Fibroblast of lung (primary cell): Measurements from ENCODE around the gene AMDHD2.

Experiments
- CTCF ChIP-seq, 2 donors: IDR thresholded peaks in 1 of 2; conservative IDR thresholded peaks in 1 of 2; 1 replicate in 1 of 2; 2 replicates in 1 of 2; pipeline ENCODE4 v1.5.1; 2011 to 2012; ENCODE audit warnings: low read length in 2 of 2, control low read depth in 1 of 2, inconsistent platforms in 1 of 2, low read depth in 1 of 2, mild to moderate bottlenecking in 1 of 2
- EZH2 ChIP-seq: IDR thresholded peaks from 2 replicates; pipeline ENCODE4 v1.5.1; 2012; ENCODE audit warnings: low read length, control low read depth, mild to moderate bottlenecking; ENCODE audit errors: missing control alignments

- no peak for TF ChIP-seq CTCF (conservative IDR thresholded peaks at IDR 0.05 in 1 of 2, IDR thresholded peaks at IDR 0.05 in 1 of 2; ENCODE audit: low read depth in 1 of 2, low read length in 2 of 2)
- no peak for TF ChIP-seq EZH2
Measured at GRCh38 chr16:2482249-2482648, 37.9 kb upstream of the AMDHD2 start.
